Uterus (tissue), 4 donors: ENCODE results near the gene CLEC2D. TPM values are rescaled to one million over a fixed set of nuclear protein-coding genes. Genes with fewer than 3 reads are reported as not detected.
A peak's percentile ranks its signal among the peaks of the same experiment; 100 is the strongest.

Experiments
- DNase-seq, 2 donors: peaks; one replicate each; pipeline ENCODE4 v3.0.0-alpha.2; 2019 to 2020
- H3K27ac ChIP-seq, 2 donors: fragments of 200-600 bp; sonication (generic); 1 replicate in 1 of 2; 2 replicates in 1 of 2; pipeline ENCODE4 v1.5.1; 2016 to 2018
- H3K27me3 ChIP-seq, 2 donors: fragments of 200-600 bp; sonication (generic); one replicate each; pipeline ENCODE4 v1.5.1; 2018 to 2019; ENCODE audit warnings: control low read depth in 1 of 2
- H3K36me3 ChIP-seq, 2 donors: fragments of 200-600 bp; sonication (generic); one replicate each; pipeline ENCODE4 v1.5.1; 2019; ENCODE audit warnings: control low read depth in 1 of 2
- H3K4me1 ChIP-seq, 2 donors: fragments of 200-600 bp; sonication (generic); one replicate each; pipeline ENCODE4 v1.5.1; 2018 to 2019; ENCODE audit warnings: control low read depth in 1 of 2
- H3K4me3 ChIP-seq, 2 donors: fragments of 200-600 bp; sonication (generic); 1 replicate in 1 of 2; 2 replicates in 1 of 2; pipeline ENCODE4 v1.5.1; 2018 to 2019; ENCODE audit warnings: mild to moderate bottlenecking in 1 of 2
- H3K9me3 ChIP-seq, 2 donors: fragments of 200-600 bp; sonication (generic); one replicate each; pipeline ENCODE4 v1.5.1; 2019; ENCODE audit warnings: control low read depth in 1 of 2
- POLR2A ChIP-seq, 2 donors: fragments of 450-650 bp; IDR thresholded peaks; one replicate each; pipeline ENCODE4 v1.6.1; 2016; ENCODE audit warnings: antibody characterized with exemption in 2 of 2, mild to moderate bottlenecking in 1 of 2, moderate library complexity in 1 of 2
- intact Hi-C: fragments of 100-400 bp; cut with DNase I; formaldehyde crosslinking; loops from one replicate; pipeline ENCODE4 v1.15.1; 2023; ENCODE audit warnings: low total_unique reads
- total RNA-seq, 4 donors: library from RNA; depleted of rRNA in 3 of 4; stranded (reverse); fragments of >200 nt in 3 of 4; gene quantifications; one replicate each; pipeline versions ENCODE4 v1.1.0 to v1.2.4, GENCODE V29; 2014 to 2023
- TF ChIP-seq, protein P1 (sequence below), 4 experiments: fragments of 200-600 bp in 2 of 4; fragments of 450-650 bp in 2 of 4; sonication (generic) in 2 of 4; IDR thresholded peaks; one replicate each; pipeline ENCODE4 v1.5.1; 2016 to 2019; ENCODE audit warnings: antibody characterized with exemption in 4 of 4, mild to moderate bottlenecking in 2 of 4, moderate library complexity in 1 of 4
- donor health status: DM: yes; HTN: yes; CAD: no.

The CLEC2D gene
- total RNA-seq, 4 donors from 2014 or later: 6.8 to 22.8 (median 13.9) TPM

GRCh38 chr12:9648701-9649531, 20.6 kb upstream of the CLEC2D start:
- DNase-seq: no peak
- H3K4me1 ChIP-seq: peaks cover 0 to 6% of the 10 kb centered on the region in 2 donors
- TF ChIP-seq, protein P1, sequence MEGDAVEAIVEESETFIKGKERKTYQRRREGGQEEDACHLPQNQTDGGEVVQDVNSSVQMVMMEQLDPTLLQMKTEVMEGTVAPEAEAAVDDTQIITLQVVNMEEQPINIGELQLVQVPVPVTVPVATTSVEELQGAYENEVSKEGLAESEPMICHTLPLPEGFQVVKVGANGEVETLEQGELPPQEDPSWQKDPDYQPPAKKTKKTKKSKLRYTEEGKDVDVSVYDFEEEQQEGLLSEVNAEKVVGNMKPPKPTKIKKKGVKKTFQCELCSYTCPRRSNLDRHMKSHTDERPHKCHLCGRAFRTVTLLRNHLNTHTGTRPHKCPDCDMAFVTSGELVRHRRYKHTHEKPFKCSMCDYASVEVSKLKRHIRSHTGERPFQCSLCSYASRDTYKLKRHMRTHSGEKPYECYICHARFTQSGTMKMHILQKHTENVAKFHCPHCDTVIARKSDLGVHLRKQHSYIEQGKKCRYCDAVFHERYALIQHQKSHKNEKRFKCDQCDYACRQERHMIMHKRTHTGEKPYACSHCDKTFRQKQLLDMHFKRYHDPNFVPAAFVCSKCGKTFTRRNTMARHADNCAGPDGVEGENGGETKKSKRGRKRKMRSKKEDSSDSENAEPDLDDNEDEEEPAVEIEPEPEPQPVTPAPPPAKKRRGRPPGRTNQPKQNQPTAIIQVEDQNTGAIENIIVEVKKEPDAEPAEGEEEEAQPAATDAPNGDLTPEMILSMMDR (IDR thresholded peaks at IDR 0.05): no peak
- no peak for TF ChIP-seq POLR2A (IDR thresholded peaks at IDR 0.05)
- peak overlapping the region; percentile 47 to 68 for H3K4me3 ChIP-seq
- intact Hi-C loops: no loop called here
- H3K27me3 ChIP-seq: no peaks in the 10 kb centered on the region
- peak overlapping the region; percentile 84 to 91 for H3K27ac ChIP-seq
- H3K36me3 ChIP-seq: no peaks in the 10 kb centered on the region
- no peaks in the 10 kb centered on the region for H3K9me3 ChIP-seq

DNA sequence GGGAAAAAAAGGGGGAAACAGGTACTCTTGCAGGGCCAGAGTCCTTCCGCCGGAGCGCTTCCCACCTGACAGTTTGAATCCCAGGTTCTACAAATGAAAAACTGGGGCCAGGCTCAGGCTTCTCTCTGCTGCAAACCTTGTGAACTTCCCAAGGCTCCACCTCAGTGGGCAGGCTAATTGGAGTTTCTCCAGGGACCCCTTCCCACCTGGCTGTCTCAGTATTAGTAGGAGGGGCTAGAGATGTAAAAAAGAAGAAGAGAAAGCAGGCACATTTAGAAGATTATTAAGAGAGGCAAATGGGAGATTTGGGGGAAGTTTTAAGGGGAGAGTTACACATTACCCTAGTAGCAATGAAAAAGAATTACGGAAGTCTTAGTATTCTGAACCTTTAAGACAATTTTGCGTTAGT, 20.0 kb upstream of the CLEC2D start:
- no peak for DNase-seq
- H3K27me3 ChIP-seq: no peaks in the 10 kb centered on the region
- H3K27ac ChIP-seq: peak overlapping the region; percentile 84 to 91
- H3K36me3 ChIP-seq: no peaks in the 10 kb centered on the region
- H3K9me3 ChIP-seq: no peaks in the 10 kb centered on the region
- H3K4me3 ChIP-seq: peak overlapping the region; percentile 47 to 68
- peaks cover 0 to 6% of the 10 kb centered on the region in 2 donors for H3K4me1 ChIP-seq
- TF ChIP-seq, protein P1 (IDR thresholded peaks at IDR 0.05): no peak
- TF ChIP-seq POLR2A (IDR thresholded peaks at IDR 0.05): no peak
- intact Hi-C loops: no loop called here

DNA sequence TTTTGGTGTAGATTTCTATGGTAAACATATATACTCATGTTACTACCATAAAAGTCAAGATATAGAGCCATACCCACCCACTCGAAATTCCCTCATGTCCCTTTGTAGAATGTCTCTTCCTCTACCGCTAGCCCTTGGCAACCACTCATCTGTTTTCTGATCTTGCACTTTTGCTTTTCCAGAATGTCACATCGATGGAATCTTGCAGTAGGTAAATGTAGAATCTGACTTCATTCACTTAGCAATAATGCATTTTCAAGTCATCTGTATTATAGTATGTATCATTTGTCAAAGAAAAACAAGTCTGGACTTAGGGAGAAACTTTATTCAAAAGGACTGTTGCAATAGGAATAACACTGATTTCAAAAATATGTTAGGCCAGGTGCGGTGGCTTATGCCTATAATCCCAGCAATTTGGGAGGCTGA, 19.3 kb upstream of the CLEC2D start:
- no peaks in the 10 kb centered on the region for H3K27me3 ChIP-seq
- H3K4me1 ChIP-seq: peaks cover 0 to 6% of the 10 kb centered on the region in 2 donors
- intact Hi-C loops: no loop called here
- H3K36me3 ChIP-seq: no peaks in the 10 kb centered on the region
- DNase-seq: no peak
- no peaks in the 10 kb centered on the region for H3K9me3 ChIP-seq
- H3K4me3 ChIP-seq: peak overlapping the region; percentile 47 to 68
- TF ChIP-seq, protein P1 (IDR thresholded peaks at IDR 0.05): no peak
- TF ChIP-seq POLR2A (IDR thresholded peaks at IDR 0.05): no peak
- peak overlapping the region; percentile 84 to 91 for H3K27ac ChIP-seq

GRCh38 chr12:9651265-9651729, 18.2 kb upstream of the CLEC2D start:
- Histone ChIP-seq H3K27ac (peak overlapping the region; percentile 84 to 91), H3K9me3 (no peaks in the 10 kb centered on the region), H3K27me3 (no peaks in the 10 kb centered on the region), H3K4me1 (peaks cover 0 to 6% of the 10 kb centered on the region in 2 donors), H3K4me3 (no peak overlapping the region), H3K36me3 (no peaks in the 10 kb centered on the region)
- no peak for TF ChIP-seq POLR2A (IDR thresholded peaks at IDR 0.05)
- TF ChIP-seq, protein P1 (IDR thresholded peaks at IDR 0.05): no peak
- no peak for DNase-seq
- intact Hi-C loops: no loop called here

GRCh38 chr12:9660046-9660445, 9.5 kb upstream of the CLEC2D start:
- no peak for TF ChIP-seq POLR2A (IDR thresholded peaks at IDR 0.05)
- TF ChIP-seq, protein P1 (IDR thresholded peaks at IDR 0.05): no peak
- Histone ChIP-seq H3K27ac (no peak overlapping the region), H3K4me3 (no peak overlapping the region), H3K27me3 (no peaks in the 10 kb centered on the region), H3K36me3 (no peaks in the 10 kb centered on the region), H3K9me3 (no peaks in the 10 kb centered on the region), H3K4me1 (no peaks in the 10 kb centered on the region)
- no peak for DNase-seq
- intact Hi-C loops: no loop called here
